ENCODE data around the gene PWP1.

The PWP1 gene

GRCh38 chr12:107663277-107663676, 22.3 kb upstream of the PWP1 start:
- TF ChIP-seq SIN3A (IDR thresholded peaks at IDR 0.05; ENCODE audit: borderline replicate concordance, insufficient read depth, low read length): no peak

- TF ChIP-seq TAF1 (IDR thresholded peaks at IDR 0.05; ENCODE audit: borderline replicate concordance, insufficient read depth, low read length) (no peak), POLR2AphosphoS5 (IDR thresholded peaks at IDR 0.05; ENCODE audit: low read depth, low read length) (no peak), SIN3A (IDR thresholded peaks at IDR 0.05; ENCODE audit: borderline replicate concordance, insufficient read depth, low read length) (no peak), REST (IDR thresholded peaks at IDR 0.05; ENCODE audit: insufficient read depth in 1 of 2, low read depth in 2 of 2, low read length in 2 of 2) (no peak), FOXP2 (optimal IDR thresholded peaks at IDR 0.05; ENCODE audit: borderline replicate concordance, extremely low read depth, extremely low read length, insufficient read depth) (no peak)
Observed at GRCh38 chr12:107666009-107666408, 19.6 kb upstream of the PWP1 start.

- TF ChIP-seq POLR2AphosphoS5 (IDR thresholded peaks at IDR 0.05; ENCODE audit: low read depth, low read length) (no peak), FOXP2 (optimal IDR thresholded peaks at IDR 0.05; ENCODE audit: borderline replicate concordance, extremely low read depth, extremely low read length, insufficient read depth) (no peak), TAF1 (IDR thresholded peaks at IDR 0.05; ENCODE audit: borderline replicate concordance, insufficient read depth, low read length) (no peak), SIN3A (IDR thresholded peaks at IDR 0.05; ENCODE audit: borderline replicate concordance, insufficient read depth, low read length) (no peak), REST (IDR thresholded peaks at IDR 0.05; ENCODE audit: insufficient read depth in 1 of 2, low read depth in 2 of 2, low read length in 2 of 2) (no peak)
Observed at GRCh38 chr12:107667464-107667863, 18.1 kb upstream of the PWP1 start.

- TF ChIP-seq TAF1 (IDR thresholded peaks at IDR 0.05; ENCODE audit: borderline replicate concordance, insufficient read depth, low read length) (no peak), FOXP2 (optimal IDR thresholded peaks at IDR 0.05; ENCODE audit: borderline replicate concordance, extremely low read depth, extremely low read length, insufficient read depth) (no peak), POLR2AphosphoS5 (IDR thresholded peaks at IDR 0.05; ENCODE audit: low read depth, low read length) (no peak), SIN3A (IDR thresholded peaks at IDR 0.05; ENCODE audit: borderline replicate concordance, insufficient read depth, low read length) (no peak), REST (IDR thresholded peaks at IDR 0.05; ENCODE audit: insufficient read depth in 1 of 2, low read depth in 2 of 2, low read length in 2 of 2) (no peak)
Observed at GRCh38 chr12:107668320-107669098, 17.1 kb upstream of the PWP1 start.

- no peak for TF ChIP-seq POLR2AphosphoS5 (IDR thresholded peaks at IDR 0.05; ENCODE audit: low read depth, low read length)
- no peak for TF ChIP-seq REST (IDR thresholded peaks at IDR 0.05; ENCODE audit: insufficient read depth in 1 of 2, low read depth in 2 of 2, low read length in 2 of 2)
- no peak for TF ChIP-seq TAF1 (IDR thresholded peaks at IDR 0.05; ENCODE audit: borderline replicate concordance, insufficient read depth, low read length)
- no peak for TF ChIP-seq SIN3A (IDR thresholded peaks at IDR 0.05; ENCODE audit: borderline replicate concordance, insufficient read depth, low read length)
- no peak for TF ChIP-seq FOXP2 (optimal IDR thresholded peaks at IDR 0.05; ENCODE audit: borderline replicate concordance, extremely low read depth, extremely low read length, insufficient read depth)
Observed at GRCh38 chr12:107669946-107670345, 15.7 kb upstream of the PWP1 start.

All from PFSK-1 (cell line).